H9 (cell line): Measurements from ENCODE around the gene IQSEC2. TPM values are rescaled to one million over a fixed set of nuclear protein-coding genes. Genes with fewer than 3 reads are reported as not detected.

Experiments
- DNase-seq: peaks from one replicate; pipeline ENCODE4 v3.0.0-alpha.2; 2017
- H2AFZ ChIP-seq: one replicate; pipeline ENCODE4 v1.6.1; 2013; ENCODE audit warnings: mild to moderate bottlenecking, low read length, control low read depth, moderate library complexity
- H2AK5ac ChIP-seq: 2 replicates; pipeline ENCODE4 v1.6.1; 2013; ENCODE audit warnings: low read length, control low read depth, mixed read lengths; ENCODE audit not compliant: insufficient read length
- H2BK120ac ChIP-seq: one replicate; pipeline ENCODE4 v1.6.1; 2013; ENCODE audit warnings: low read depth, mild to moderate bottlenecking, low read length, control low read depth, inconsistent platforms; ENCODE audit not compliant: poor library complexity, severe bottlenecking
- H2BK12ac ChIP-seq: 2 replicates; pipeline ENCODE4 v1.6.1; 2013; ENCODE audit warnings: low read length, control low read depth, mixed read lengths, low read depth; ENCODE audit not compliant: insufficient read length
- H2BK15ac ChIP-seq: 2 replicates; pipeline ENCODE4 v1.6.1; 2013; ENCODE audit warnings: low read depth, low read length, control low read depth
- H2BK20ac ChIP-seq: one replicate; pipeline ENCODE4 v1.6.1; 2013; ENCODE audit warnings: low read depth, mild to moderate bottlenecking, low read length, control low read depth, inconsistent platforms; ENCODE audit not compliant: poor library complexity, severe bottlenecking
- H2BK5ac ChIP-seq: 2 replicates; pipeline ENCODE4 v1.6.1; 2013; ENCODE audit warnings: low read length, control low read depth, mixed read lengths; ENCODE audit not compliant: insufficient read length
- H3K14ac ChIP-seq: 2 replicates; pipeline ENCODE4 v1.6.1; 2013; ENCODE audit warnings: low read length, control low read depth; ENCODE audit not compliant: insufficient read depth
- H3K18ac ChIP-seq: 2 replicates; pipeline ENCODE4 v1.6.1; 2013; ENCODE audit warnings: low read depth, mild to moderate bottlenecking, mixed read lengths, low read length, control low read depth; ENCODE audit not compliant: insufficient read length
- H3K23ac ChIP-seq: 2 replicates; pipeline ENCODE4 v1.6.1; 2013; ENCODE audit warnings: low read length, control low read depth, mixed read lengths, low read depth; ENCODE audit not compliant: insufficient read length
- H3K23me2 ChIP-seq: 2 replicates; pipeline ENCODE4 v1.6.1; 2013; ENCODE audit warnings: low read depth, mild to moderate bottlenecking, mixed read lengths, low read length, control low read depth; ENCODE audit not compliant: insufficient read length, poor library complexity, severe bottlenecking
- H3K27ac ChIP-seq: 2 replicates; pipeline ENCODE4 v1.5.1; 2013; ENCODE audit warnings: low read length, control low read depth, mixed read lengths, low read depth; ENCODE audit not compliant: insufficient read length
- H3K27me3 ChIP-seq: 2 replicates; pipeline ENCODE4 v1.6.1; 2013; ENCODE audit warnings: low read length, control low read depth, inconsistent platforms; ENCODE audit not compliant: insufficient read depth
- H3K4ac ChIP-seq: 2 replicates; pipeline ENCODE4 v1.6.1; 2013; ENCODE audit warnings: low read depth, mild to moderate bottlenecking, control low read depth, inconsistent platforms, low read length, moderate library complexity
- H3K4me1 ChIP-seq: 2 replicates; pipeline ENCODE4 v1.6.1; 2013; ENCODE audit warnings: low read length, control low read depth, inconsistent platforms; ENCODE audit not compliant: insufficient read depth
- H3K4me2 ChIP-seq: 2 replicates; pipeline ENCODE4 v1.6.1; 2013; ENCODE audit warnings: low read length, control low read depth, mixed read lengths; ENCODE audit not compliant: insufficient read length, insufficient read depth
- H3K56ac ChIP-seq: 2 replicates; pipeline ENCODE4 v1.6.1; 2013; ENCODE audit warnings: low read depth, mild to moderate bottlenecking, mixed read lengths, low read length, control low read depth; ENCODE audit not compliant: insufficient read length
- H3K79me1 ChIP-seq: 2 replicates; pipeline ENCODE4 v1.6.1; 2013; ENCODE audit warnings: low read depth, mild to moderate bottlenecking, moderate library complexity, low read length, control low read depth, inconsistent platforms; ENCODE audit not compliant: insufficient read depth, poor library complexity, severe bottlenecking
- H3K79me2 ChIP-seq: 2 replicates; pipeline ENCODE4 v1.6.1; 2013; ENCODE audit warnings: low read length, control low read depth, inconsistent platforms; ENCODE audit not compliant: insufficient read depth
- H3K9ac ChIP-seq: 2 replicates; pipeline ENCODE4 v1.6.1; 2013; ENCODE audit warnings: low read length, control low read depth, mixed read lengths; ENCODE audit not compliant: insufficient read length; ENCODE audit errors: extremely low read depth
- H3K9me3 ChIP-seq: one replicate; pipeline ENCODE4 v1.6.1; 2013; ENCODE audit warnings: low read depth, low read length, inconsistent platforms; ENCODE audit not compliant: control insufficient read depth
- H3T11ph ChIP-seq: one replicate; pipeline ENCODE4 v1.6.1; 2013; ENCODE audit warnings: mild to moderate bottlenecking, low read length, control low read depth, inconsistent platforms
- H4K20me1 ChIP-seq: one replicate; pipeline ENCODE4 v1.6.1; 2013; ENCODE audit not compliant: control insufficient read depth, insufficient read length, insufficient read depth
- H4K5ac ChIP-seq: 2 replicates; pipeline ENCODE4 v1.6.1; 2013; ENCODE audit warnings: low read depth, mild to moderate bottlenecking, mixed read lengths, low read length, control low read depth; ENCODE audit not compliant: insufficient read length
- H4K8ac ChIP-seq: replicated peaks from 2 replicates; pipeline ENCODE4 v1.6.1; 2013; ENCODE audit warnings: low read length, control low read depth, mixed read lengths, low read depth; ENCODE audit not compliant: insufficient read length
- H4K91ac ChIP-seq: 2 replicates; pipeline ENCODE4 v1.6.1; 2013; ENCODE audit warnings: low read depth, mild to moderate bottlenecking, moderate library complexity, mixed read lengths, low read length, control low read depth; ENCODE audit not compliant: insufficient read length
- H3K27ac Mint-ChIP-seq, 3 experiments: 2 replicates in 2 of 3; 3 replicates in 1 of 3; pipeline ENCODE4 v1.8.0; 2020 to 2021; ENCODE audit warnings: mixed read lengths in 3 of 3, mild to moderate bottlenecking in 1 of 3, moderate library complexity in 1 of 3
- H3K27me3 Mint-ChIP-seq: 2 replicates; pipeline ENCODE4 v1.8.0; 2021; ENCODE audit warnings: low read depth, mild to moderate bottlenecking, moderate library complexity, mixed read lengths
- H3K36me3 Mint-ChIP-seq, 3 experiments: 2 replicates in 2 of 3; 3 replicates in 1 of 3; pipeline ENCODE4 v1.8.0; 2020 to 2021; ENCODE audit warnings: low read depth in 3 of 3, mixed read lengths in 3 of 3; ENCODE audit not compliant: insufficient read depth in 1 of 3
- H3K4me1 Mint-ChIP-seq, 2 experiments: 2 replicates each; pipeline ENCODE4 v1.8.0; 2020; ENCODE audit warnings: mixed read lengths in 2 of 2
- H3K4me3 Mint-ChIP-seq, 2 experiments: 2 replicates in 1 of 2; 3 replicates in 1 of 2; pipeline ENCODE4 v1.8.0; 2020 to 2021; ENCODE audit warnings: mild to moderate bottlenecking in 2 of 2, mixed read lengths in 2 of 2, moderate library complexity in 1 of 2
- H3K9me3 Mint-ChIP-seq, 2 experiments: 2 replicates in 1 of 2; 3 replicates in 1 of 2; pipeline ENCODE4 v1.8.0; 2020; ENCODE audit warnings: mild to moderate bottlenecking in 2 of 2, mixed read lengths in 2 of 2, moderate library complexity in 1 of 2
- WGBS: extraction: QIAGEN DNeasy Blood & Tissue Kit; methylation state at CpG from one replicate; pipeline ENCODE4 v1.1.7; 2013; ENCODE audit warnings: missing lambda C conversion rate, low lambda C conversion rate, mixed read lengths; ENCODE audit not compliant: insufficient read length; ENCODE audit errors: extremely low coverage; 5-methylcytosine and 5-hydroxymethylcytosine counted together
- total RNA-seq: library from RNA; stranded (reverse); gene quantifications from 2 replicates; pipeline ENCODE4 v1.2.1, GENCODE V29; 2021
- TF ChIP-seq, protein P1 (sequence below): fragments of 200-600 bp; sonication (generic); conservative IDR thresholded peaks from 3 replicates; pipeline ENCODE4 v1.8.0; 2021; ENCODE audit warnings: antibody characterized with exemption, mild to moderate bottlenecking

Gene IQSEC2
- total RNA-seq, 1 experiment from 2014 or later = 7.0 TPM

DNA sequence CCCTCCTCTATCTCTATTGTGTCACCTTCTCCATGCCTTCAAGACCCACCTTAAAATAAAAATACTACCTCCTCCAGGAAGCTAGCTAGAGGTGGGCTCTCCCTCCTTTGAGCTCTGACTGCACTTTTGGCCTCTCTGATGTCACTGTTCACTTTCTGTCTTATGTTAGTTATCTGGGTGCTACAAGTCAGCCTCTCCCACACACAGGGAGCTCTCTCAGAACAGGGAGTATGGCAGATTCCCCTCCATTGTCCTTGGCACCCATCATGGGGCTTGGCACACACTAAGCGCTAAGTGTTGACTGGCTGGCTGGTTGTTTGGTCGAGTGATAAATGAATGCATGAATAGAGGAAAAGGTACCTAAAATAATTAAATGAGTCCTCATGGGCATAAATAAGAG is 35.2 kb downstream of the IQSEC2 start:
- Histone ChIP-seq H4K91ac (no peak overlapping the region), H3K23me2 (no peaks in the 10 kb centered on the region), H4K20me1 (no peaks in the 10 kb centered on the region), H4K5ac (no peak overlapping the region), H3K4me2 (no peak overlapping the region), H3K27ac (no peak overlapping the region), H3K4me1 (no peaks in the 10 kb centered on the region), H2AK5ac (no peak overlapping the region), H3K27me3 (no peaks in the 10 kb centered on the region), H2BK120ac (no peak overlapping the region), H3K56ac (no peak overlapping the region), H3K4ac (no peak overlapping the region), H3K9me3 (peaks cover 34% of the 10 kb centered on the region), H3K79me2 (no peaks in the 10 kb centered on the region), H3K23ac (no peak overlapping the region), H2BK5ac (no peak overlapping the region), H3K14ac (no peak overlapping the region), H2BK12ac (no peak overlapping the region), H3K18ac (no peak overlapping the region), H4K8ac (no peak overlapping the region), H3K79me1 (no peaks in the 10 kb centered on the region), H3T11ph (no peak overlapping the region), H3K9ac (no peak overlapping the region), H2BK20ac (no peak overlapping the region), H2AFZ (no peak overlapping the region), H2BK15ac (no peak overlapping the region)
- H3K27ac Mint-ChIP-seq = no peak overlapping the region; a peak in 1 of 7 replicates
- H3K9me3 Mint-ChIP-seq = peaks cover 58 to 72% of the 10 kb centered on the region in 2 experiments
- peaks cover 9 to 28% (median 20%) of the 10 kb centered on the region in 3 experiments; a peak in 6 of 7 replicates for H3K36me3 Mint-ChIP-seq
- no peak for DNase-seq
- 0 out of 4 replicates have a peak, but pooled peaks cover 0 to 1% of the 10 kb centered on the region in 2 experiments for H3K4me1 Mint-ChIP-seq
- WGBS = no CpG with 5 or more reads among the region's 2 CpGs
- TF ChIP-seq, protein P1, sequence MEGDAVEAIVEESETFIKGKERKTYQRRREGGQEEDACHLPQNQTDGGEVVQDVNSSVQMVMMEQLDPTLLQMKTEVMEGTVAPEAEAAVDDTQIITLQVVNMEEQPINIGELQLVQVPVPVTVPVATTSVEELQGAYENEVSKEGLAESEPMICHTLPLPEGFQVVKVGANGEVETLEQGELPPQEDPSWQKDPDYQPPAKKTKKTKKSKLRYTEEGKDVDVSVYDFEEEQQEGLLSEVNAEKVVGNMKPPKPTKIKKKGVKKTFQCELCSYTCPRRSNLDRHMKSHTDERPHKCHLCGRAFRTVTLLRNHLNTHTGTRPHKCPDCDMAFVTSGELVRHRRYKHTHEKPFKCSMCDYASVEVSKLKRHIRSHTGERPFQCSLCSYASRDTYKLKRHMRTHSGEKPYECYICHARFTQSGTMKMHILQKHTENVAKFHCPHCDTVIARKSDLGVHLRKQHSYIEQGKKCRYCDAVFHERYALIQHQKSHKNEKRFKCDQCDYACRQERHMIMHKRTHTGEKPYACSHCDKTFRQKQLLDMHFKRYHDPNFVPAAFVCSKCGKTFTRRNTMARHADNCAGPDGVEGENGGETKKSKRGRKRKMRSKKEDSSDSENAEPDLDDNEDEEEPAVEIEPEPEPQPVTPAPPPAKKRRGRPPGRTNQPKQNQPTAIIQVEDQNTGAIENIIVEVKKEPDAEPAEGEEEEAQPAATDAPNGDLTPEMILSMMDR = no peak
- H3K27me3 Mint-ChIP-seq = no peaks in the 10 kb centered on the region; the same call in 1 of the 2 replicates
- no peak overlapping the region; a peak in 1 of 5 replicates for H3K4me3 Mint-ChIP-seq
